Diencephalon (tissue), 1 donor: ENCODE data around the gene ISCA2. TPM values are rescaled to one million over a fixed set of nuclear protein-coding genes. Genes with fewer than 3 reads are reported as not detected.

Experiments used
- total RNA-seq: library from RNA; depleted of rRNA; stranded (reverse); fragments of >200 nt; gene quantifications from one replicate; pipeline ENCODE4 v1.2.3, GENCODE V29; 2014

Gene ISCA2, protein sequence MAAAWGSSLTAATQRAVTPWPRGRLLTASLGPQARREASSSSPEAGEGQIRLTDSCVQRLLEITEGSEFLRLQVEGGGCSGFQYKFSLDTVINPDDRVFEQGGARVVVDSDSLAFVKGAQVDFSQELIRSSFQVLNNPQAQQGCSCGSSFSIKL
- 25.4 TPM for total RNA-seq

DNA sequence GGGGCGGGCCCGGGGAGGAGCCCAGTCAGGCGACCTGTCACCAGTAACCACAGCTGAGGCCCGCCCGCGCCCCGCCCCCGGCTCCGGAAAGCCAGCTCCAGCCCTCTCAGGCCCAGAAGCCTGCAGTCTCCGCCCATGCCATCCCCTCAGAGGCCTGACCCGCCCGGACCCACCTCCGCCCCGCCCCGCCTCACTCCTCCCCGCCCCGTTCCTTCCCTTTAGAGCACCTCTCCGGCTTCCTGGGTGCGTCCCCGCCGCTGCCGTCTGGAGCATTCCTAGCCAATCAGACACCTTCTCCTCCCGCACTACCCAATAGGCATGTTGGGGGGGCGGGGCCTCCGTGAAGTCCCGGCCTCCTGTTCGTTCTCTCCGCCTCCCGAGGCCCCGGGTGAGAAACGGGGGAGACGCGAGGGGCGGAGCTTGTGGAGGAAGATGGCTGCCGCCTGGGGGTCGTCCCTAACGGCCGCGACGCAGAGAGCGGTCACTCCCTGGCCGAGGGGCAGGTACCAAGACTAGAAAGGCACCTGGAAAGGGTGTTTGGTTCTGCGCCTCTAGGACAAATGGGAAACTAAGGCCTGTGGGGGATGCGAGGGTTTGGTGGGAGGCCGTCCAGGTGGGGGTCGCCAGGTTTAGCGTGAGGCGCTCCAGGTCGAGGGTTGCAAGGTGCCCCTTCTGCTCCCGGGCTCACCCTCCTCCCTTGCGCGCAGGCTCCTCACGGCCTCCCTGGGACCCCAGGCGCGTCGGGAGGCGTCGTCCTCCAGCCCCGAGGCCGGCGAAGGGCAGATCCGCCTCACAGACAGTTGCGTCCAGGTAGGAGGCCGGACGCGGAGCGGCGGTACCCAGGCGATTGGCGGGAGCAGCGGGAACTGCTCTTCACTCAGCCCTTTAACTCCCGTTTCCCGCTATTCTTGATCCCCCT lies at the start of gene ISCA2:
Gene ISCA2, plus strand, starts transcription at position 423 of the 919 bp plus-strand sequence. Its CDS starts 10 bp downstream, at position 433.

DNA sequence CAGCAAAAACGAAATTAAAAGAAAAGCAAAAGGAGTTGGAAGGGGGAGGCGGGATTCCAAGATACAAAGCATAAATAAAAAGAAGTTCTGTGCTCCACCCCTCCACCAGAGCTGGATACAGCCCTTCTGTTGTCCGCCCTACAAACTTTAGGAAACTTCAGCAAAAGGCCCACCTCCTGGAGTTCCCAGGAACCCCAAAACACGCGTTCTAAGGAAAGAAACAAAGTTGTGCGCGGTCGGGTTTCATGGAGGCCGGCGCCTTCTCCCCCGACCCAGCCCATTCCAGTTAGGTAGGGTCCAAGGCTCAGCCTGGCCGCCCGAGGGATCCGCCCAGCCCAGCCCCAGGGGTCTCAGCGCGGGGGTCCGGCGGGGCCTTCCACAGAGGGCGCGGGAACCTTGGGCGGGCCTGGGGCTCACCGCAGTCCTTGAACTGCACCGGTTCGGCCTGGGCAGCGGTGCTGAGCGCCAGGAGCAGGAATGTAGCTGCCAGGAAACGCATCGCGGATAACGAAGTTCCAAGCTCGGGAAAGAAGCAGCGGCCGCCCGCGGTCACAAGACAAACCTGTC lies 706 bp upstream of the ISCA2 start, which contains the start of gene NPC2:
Gene NPC2, minus strand, starts transcription at position 530 of the 567 bp plus-strand sequence. Its CDS starts 31 bp downstream, at position 499.

Other genes starting within 250 kb of the ISCA2 start
- 31.8 TPM for gene ABCD4, start 190.8 kb upstream of the ISCA2 start, total RNA-seq
- not detected for gene VRTN, start 145.3 kb upstream of the ISCA2 start, total RNA-seq
- 32.8 TPM for gene SYNDIG1L, start 67.6 kb upstream of the ISCA2 start, total RNA-seq
- gene NPC2, start 460 bp upstream of the ISCA2 start, total RNA-seq, result 31.8 TPM
- 1.2 TPM for gene LTBP2, start 118.5 kb downstream of the ISCA2 start, total RNA-seq
- 64.4 TPM for gene AREL1, start 219.3 kb downstream of the ISCA2 start, total RNA-seq
- gene FCF1, start 219.4 kb downstream of the ISCA2 start, total RNA-seq, result 20.1 TPM